GM19372 (cell line): ENCODE data around the gene FAM118A.
"Not testable (repeated sequence)": the region's sequence is repeated elsewhere in the genome, so short reads cannot be mapped to it uniquely, and the experiment has no call there.

Experiments used
- ATAC-seq: cut with Tn5 transposase; IDR thresholded peaks from one replicate; pipeline ENCODE4 v1.9.1; 2021; ENCODE audit warnings: mild to moderate bottlenecking, low read depth, moderate library complexity; ENCODE audit not compliant: unreplicated experiment

The FAM118A gene

GRCh38 chr22:45280587-45280980 lies 29.1 kb upstream of the FAM118A start:
- ATAC-seq = no peak

GRCh38 chr22:45281010-45281409 lies 28.7 kb upstream of the FAM118A start:
- ATAC-seq = no peak

- ATAC-seq = no peak
These were observed 24.9 kb upstream of the FAM118A start, which contains the start of gene UPK3A for GRCh38 chr22:45284705-45285262. Gene UPK3A (plus strand): TSS chr22:45284949. CDS start chr22:45285014, 65 bp downstream.

- ATAC-seq = no peak
These were observed 24.3 kb upstream of the FAM118A start for GRCh38 chr22:45285263-45286058.

GRCh38 chr22:45286854-45287551 lies 22.7 kb upstream of the FAM118A start:
- ATAC-seq = no peak

GRCh38 chr22:45290410-45290936 lies 19.3 kb upstream of the FAM118A start:
- ATAC-seq = no peak

- ATAC-seq = no peak
These were observed 18.4 kb upstream of the FAM118A start for GRCh38 chr22:45291061-45291930.

GRCh38 chr22:45291931-45292290 lies 17.8 kb upstream of the FAM118A start:
- ATAC-seq = no peak

- ATAC-seq = no peak
These were observed 16.8 kb upstream of the FAM118A start for GRCh38 chr22:45292731-45293442.

- no peak for ATAC-seq
These were observed 15.7 kb upstream of the FAM118A start for GRCh38 chr22:45294030-45294429.

- ATAC-seq = not testable (repeated sequence)
These were observed 14.7 kb upstream of the FAM118A start for GRCh38 chr22:45295004-45295403.

- ATAC-seq = no peak
These were observed 14.2 kb upstream of the FAM118A start for GRCh38 chr22:45295492-45295891.

GRCh38 chr22:45296628-45297297 lies 13.0 kb upstream of the FAM118A start:
- ATAC-seq = no peak

GRCh38 chr22:45298934-45299505 lies 10.7 kb upstream of the FAM118A start:
- no peak for ATAC-seq

- ATAC-seq = no peak
These were observed 7.0 kb upstream of the FAM118A start for GRCh38 chr22:45302751-45303150.

- ATAC-seq = no peak
These were observed 6.6 kb upstream of the FAM118A start for GRCh38 chr22:45303181-45303580.

GRCh38 chr22:45304971-45305370 lies 4.8 kb upstream of the FAM118A start:
- ATAC-seq = no peak

GRCh38 chr22:45305456-45306075 lies 4.2 kb upstream of the FAM118A start:
- ATAC-seq = no peak
